Dedifferentiated amniotic fluid mesenchymal stem cell (primary cell): Measurements from ENCODE around the gene MTERF4.

Source experiments
- DNase-seq: peaks from one replicate; pipeline ENCODE4 v3.0.0-alpha.2; 2016; ENCODE audit errors: extremely low spot score

Gene MTERF4

GRCh38 chr2:241133436-241133820, 31.3 kb upstream of the MTERF4 start:
- no peak for DNase-seq

GRCh38 chr2:241132538-241133435, 30.7 kb upstream of the MTERF4 start:
- no peak for DNase-seq

GRCh38 chr2:241131531-241131930, 29.4 kb upstream of the MTERF4 start:
- no peak for DNase-seq

GRCh38 chr2:241130316-241130715, 28.2 kb upstream of the MTERF4 start:
- DNase-seq, result no peak

GRCh38 chr2:241129086-241129871, 27.2 kb upstream of the MTERF4 start:
- DNase-seq, result no peak

- DNase-seq, result no peak
Measured at GRCh38 chr2:241128266-241128665, 26.2 kb upstream of the MTERF4 start.

GRCh38 chr2:241126771-241127202, 24.7 kb upstream of the MTERF4 start:
- DNase-seq, result no peak

GRCh38 chr2:241126201-241126611, 24.1 kb upstream of the MTERF4 start:
- DNase-seq, result no peak

- DNase-seq, result no peak
Measured at GRCh38 chr2:241125626-241126025, 23.5 kb upstream of the MTERF4 start.

- no peak for DNase-seq
Measured at GRCh38 chr2:241123816-241124536, 21.9 kb upstream of the MTERF4 start.

GRCh38 chr2:241122376-241123002, 20.4 kb upstream of the MTERF4 start:
- DNase-seq, result no peak

- no peak for DNase-seq
Measured at GRCh38 chr2:241121008-241121407, 18.9 kb upstream of the MTERF4 start.

GRCh38 chr2:241120440-241120839, 18.4 kb upstream of the MTERF4 start:
- DNase-seq, result no peak

GRCh38 chr2:241118737-241119505, 16.8 kb upstream of the MTERF4 start:
- DNase-seq, result no peak

- no peak for DNase-seq
Measured at GRCh38 chr2:241116606-241117560, 14.8 kb upstream of the MTERF4 start.

GRCh38 chr2:241115361-241115760, 13.3 kb upstream of the MTERF4 start:
- DNase-seq, result no peak

GRCh38 chr2:241114836-241115235, 12.7 kb upstream of the MTERF4 start:
- no peak for DNase-seq

- DNase-seq, result no peak
Measured at GRCh38 chr2:241112592-241112991, 10.5 kb upstream of the MTERF4 start.

GRCh38 chr2:241112046-241112445, 10.0 kb upstream of the MTERF4 start:
- DNase-seq, result no peak

GRCh38 chr2:241111440-241111805, 9.3 kb upstream of the MTERF4 start:
- no peak for DNase-seq
